ENCODE results near the gene THADA. TPM values are rescaled to one million over a fixed set of nuclear protein-coding genes. Genes with fewer than 3 reads are reported as not detected.
A peak's percentile ranks its signal among the peaks of the same experiment; 100 is the strongest.

The THADA gene
- total RNA-seq, 4 donors from 2014 or later = 35.7 to 49.2 (median 47.4) TPM

DNA sequence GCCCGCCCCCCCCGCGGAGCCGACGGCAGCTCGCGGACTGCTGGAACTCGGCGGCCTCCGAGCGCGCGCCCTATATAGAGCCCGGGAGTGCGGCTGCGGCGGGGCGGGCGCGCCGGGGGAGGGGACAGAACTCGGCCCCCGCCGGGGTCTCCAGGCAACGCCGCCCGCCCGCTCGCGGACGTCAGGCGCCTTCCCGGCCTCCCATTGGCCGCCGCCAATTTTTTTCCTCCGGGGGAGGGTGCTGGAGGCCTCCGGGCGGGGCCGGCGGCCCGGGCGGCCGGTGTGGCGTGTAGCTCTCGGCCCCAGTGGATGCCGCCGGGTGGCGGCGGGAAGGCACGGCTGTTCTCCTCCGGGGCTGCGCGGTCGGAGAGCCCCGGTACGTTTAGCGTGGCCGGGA lies 369.3 kb downstream of the THADA start, which contains the start of gene ZFP36L2:
Gene ZFP36L2 (minus strand): TSS at position 49 of the 397 bp plus-strand sequence. CDS start 291 bp downstream, outside the sequence.
- Histone ChIP-seq H3K9me3 (no peaks in the 10 kb centered on the region), H3K4me3 (peak within 1 kb of the TSS; percentile 61 to 99 (median 95)), H3K27me3 (no peaks in the 10 kb centered on the region), H3K4me1 (peaks cover 0 to 40% (median 33%) of the 10 kb centered on the region in 4 donors), H3K36me3 (peaks cover 10 to 48% (median 19%) of the 10 kb centered on the region in 3 donors), H3K27ac (peak within 1 kb of the TSS; percentile 99 to 100 (median 100))
- TF ChIP-seq EP300 (IDR thresholded peaks at IDR 0.05) = peak; percentile 16 to 74
- TF ChIP-seq POLR2A (IDR thresholded peaks at IDR 0.05) = peak; percentile 86 to 97
- TF ChIP-seq, protein P1, sequence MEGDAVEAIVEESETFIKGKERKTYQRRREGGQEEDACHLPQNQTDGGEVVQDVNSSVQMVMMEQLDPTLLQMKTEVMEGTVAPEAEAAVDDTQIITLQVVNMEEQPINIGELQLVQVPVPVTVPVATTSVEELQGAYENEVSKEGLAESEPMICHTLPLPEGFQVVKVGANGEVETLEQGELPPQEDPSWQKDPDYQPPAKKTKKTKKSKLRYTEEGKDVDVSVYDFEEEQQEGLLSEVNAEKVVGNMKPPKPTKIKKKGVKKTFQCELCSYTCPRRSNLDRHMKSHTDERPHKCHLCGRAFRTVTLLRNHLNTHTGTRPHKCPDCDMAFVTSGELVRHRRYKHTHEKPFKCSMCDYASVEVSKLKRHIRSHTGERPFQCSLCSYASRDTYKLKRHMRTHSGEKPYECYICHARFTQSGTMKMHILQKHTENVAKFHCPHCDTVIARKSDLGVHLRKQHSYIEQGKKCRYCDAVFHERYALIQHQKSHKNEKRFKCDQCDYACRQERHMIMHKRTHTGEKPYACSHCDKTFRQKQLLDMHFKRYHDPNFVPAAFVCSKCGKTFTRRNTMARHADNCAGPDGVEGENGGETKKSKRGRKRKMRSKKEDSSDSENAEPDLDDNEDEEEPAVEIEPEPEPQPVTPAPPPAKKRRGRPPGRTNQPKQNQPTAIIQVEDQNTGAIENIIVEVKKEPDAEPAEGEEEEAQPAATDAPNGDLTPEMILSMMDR (IDR thresholded peaks at IDR 0.05) = peak in 3 of 5 experiments; percentile 12 to 52 (median 34)
- DNase-seq (ENCODE audit: low spot score in 2 of 2) = peak; percentile 87 to 94
- 0 to 1% methylated on average over 14 to 29 of the region's 58 CpGs for WGBS, 2 donors

DNA sequence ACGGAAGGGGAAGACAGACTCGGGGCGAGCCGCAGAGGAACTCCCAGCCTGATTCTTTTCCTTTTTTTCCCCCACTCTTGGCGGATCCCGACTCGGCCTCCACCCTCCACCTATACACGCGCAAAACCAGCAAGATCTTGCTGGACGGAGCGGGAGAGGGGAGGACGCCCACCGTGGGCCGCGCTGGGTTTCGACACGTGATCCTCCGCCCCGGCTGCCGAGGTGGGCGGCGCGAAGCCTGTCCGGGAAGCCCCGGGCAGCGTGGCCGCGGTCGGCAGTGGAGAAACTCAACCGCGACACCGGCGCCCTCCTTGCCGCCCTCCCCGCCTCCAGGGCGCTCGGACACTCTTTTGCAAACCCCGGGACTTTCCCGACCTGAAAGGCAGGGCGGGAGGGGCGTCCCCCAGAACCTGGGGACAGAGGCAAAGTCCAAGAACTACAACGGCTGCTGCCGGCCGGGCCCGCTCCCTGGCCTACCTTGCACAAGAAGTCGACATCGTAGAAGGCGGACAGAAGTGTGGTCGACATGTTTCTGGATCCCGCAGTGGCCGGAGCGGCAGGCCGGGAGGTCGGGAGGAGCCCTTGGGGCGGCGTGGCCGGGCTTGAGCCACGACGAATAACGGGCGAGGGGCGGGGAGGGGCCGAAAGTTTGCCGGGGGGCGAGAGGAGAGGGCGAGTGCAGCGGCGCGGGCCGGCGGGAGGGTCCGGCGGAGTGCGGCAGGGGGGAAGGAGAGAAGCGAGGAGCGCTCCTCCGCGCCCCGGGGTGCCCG lies 369.9 kb downstream of the THADA start:
- 0% methylated on average over 41 to 63 of the region's 80 CpGs for WGBS, 2 donors
- Histone ChIP-seq H3K9me3 (no peaks in the 10 kb centered on the region), H3K4me1 (peaks cover 0 to 46% (median 38%) of the 10 kb centered on the region in 4 donors), H3K27me3 (no peaks in the 10 kb centered on the region), H3K4me3 (peak overlapping the region; percentile 61 to 99 (median 95)), H3K36me3 (peaks cover 10 to 42% (median 19%) of the 10 kb centered on the region in 3 donors), H3K27ac (peak overlapping the region; percentile 88 to 100 (median 100))
- peak; percentile 43 to 50 for DNase-seq (ENCODE audit: low spot score in 2 of 2)
- TF ChIP-seq, protein P1 (IDR thresholded peaks at IDR 0.05) = no peak
- TF ChIP-seq POLR2A (IDR thresholded peaks at IDR 0.05) (no peak), EP300 (IDR thresholded peaks at IDR 0.05) (peak in 1 of 2 donors; percentile 78)

DNA sequence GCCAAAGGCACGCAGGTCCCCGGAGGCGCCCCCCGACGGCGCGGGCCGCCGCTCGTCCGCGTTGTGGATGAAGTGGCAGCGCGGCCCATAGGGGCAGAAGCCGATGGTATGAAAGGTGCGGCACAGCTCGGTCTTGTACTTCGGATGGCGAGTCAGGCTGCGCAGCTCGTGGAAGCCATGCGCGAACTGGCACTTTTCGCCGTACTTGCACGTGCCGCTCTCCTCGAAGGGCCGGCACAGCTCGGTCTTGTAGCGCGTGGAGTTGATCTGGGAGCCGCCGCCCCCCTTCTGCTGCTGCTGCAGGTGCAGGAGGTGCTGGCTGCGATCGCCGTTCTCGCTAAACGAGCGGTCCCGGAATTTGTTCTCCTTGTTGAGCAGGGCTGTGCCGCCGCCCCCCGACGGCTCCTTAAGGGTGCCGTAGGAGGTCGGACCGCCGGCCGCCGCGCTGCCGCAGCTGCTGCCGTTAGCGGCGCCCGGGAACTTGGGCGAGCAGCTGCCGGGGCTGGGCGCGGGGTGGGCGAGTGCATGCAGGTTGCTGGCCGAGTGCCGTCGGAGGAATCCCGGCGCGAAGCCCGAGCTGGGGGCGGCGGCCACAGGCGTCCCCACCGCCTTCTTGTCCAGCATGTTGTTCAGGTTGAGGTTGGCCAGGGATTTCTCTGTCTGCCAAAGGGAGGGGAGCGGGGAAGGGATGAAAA lies 370.6 kb downstream of the THADA start:
- WGBS, 2 donors = 0% methylated on average over 21 to 41 of the region's 74 CpGs
- Histone ChIP-seq H3K27ac (peak overlapping the region; percentile 88 to 100 (median 100)), H3K4me1 (peaks cover 0 to 53% (median 45%) of the 10 kb centered on the region in 4 donors), H3K36me3 (peaks cover 10 to 35% (median 19%) of the 10 kb centered on the region in 3 donors), H3K27me3 (no peaks in the 10 kb centered on the region), H3K9me3 (no peaks in the 10 kb centered on the region), H3K4me3 (peak overlapping the region; percentile 61 to 99 (median 95))
- peak; percentile 36 to 50 for DNase-seq (ENCODE audit: low spot score in 2 of 2)
- peak in 1 of 2 donors; percentile 1 for TF ChIP-seq POLR2A (IDR thresholded peaks at IDR 0.05)
- TF ChIP-seq, protein P1 (IDR thresholded peaks at IDR 0.05) = peak in 1 of 5 experiments; percentile 3
- TF ChIP-seq EP300 (IDR thresholded peaks at IDR 0.05) = peak in 1 of 2 donors; percentile 74

DNA sequence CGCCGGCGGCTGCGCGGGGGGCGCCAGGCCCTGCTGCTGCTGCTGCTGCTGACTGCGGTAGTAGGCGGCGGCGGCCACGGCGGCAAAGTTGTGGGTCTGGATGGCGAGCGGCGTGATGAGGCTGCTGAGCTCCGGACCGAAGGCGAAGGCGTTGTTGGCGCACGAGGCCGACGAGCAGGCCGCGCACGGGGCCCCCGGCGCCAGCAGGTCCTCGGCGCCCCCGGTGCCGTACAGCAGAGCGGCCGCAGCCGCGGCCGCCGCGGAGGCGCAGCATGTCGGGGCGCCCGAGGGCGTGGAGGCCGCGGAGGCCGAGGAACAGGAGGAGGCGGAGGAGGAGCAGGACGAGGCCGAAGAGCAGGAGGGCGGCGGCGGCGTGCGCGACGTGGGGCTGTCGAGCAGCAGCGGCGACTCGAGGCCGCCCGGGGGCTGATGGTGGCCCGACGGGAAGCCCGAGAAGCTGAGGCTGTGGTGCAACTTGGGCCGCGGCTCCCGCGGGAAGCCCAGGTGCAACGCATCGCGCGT lies 371.2 kb downstream of the THADA start:
- Histone ChIP-seq H3K9me3 (no peaks in the 10 kb centered on the region), H3K27ac (peak overlapping the region; percentile 88 to 100 (median 100)), H3K4me3 (peak overlapping the region; percentile 61 to 99 (median 95)), H3K4me1 (peaks cover 0 to 54% (median 46%) of the 10 kb centered on the region in 4 donors), H3K27me3 (no peaks in the 10 kb centered on the region), H3K36me3 (peaks cover 10 to 35% (median 19%) of the 10 kb centered on the region in 3 donors)
- WGBS, 2 donors = 0 to 3% methylated on average over 17 to 47 of the region's 74 CpGs
- TF ChIP-seq, protein P1 (IDR thresholded peaks at IDR 0.05) = no peak
- TF ChIP-seq POLR2A (IDR thresholded peaks at IDR 0.05) (peak in 1 of 2 donors; percentile 11), EP300 (IDR thresholded peaks at IDR 0.05) (no peak)
- no peak for DNase-seq (ENCODE audit: low spot score in 2 of 2)
